ENCODE data around the gene MAP7D1.

The MAP7D1 gene

DNA sequence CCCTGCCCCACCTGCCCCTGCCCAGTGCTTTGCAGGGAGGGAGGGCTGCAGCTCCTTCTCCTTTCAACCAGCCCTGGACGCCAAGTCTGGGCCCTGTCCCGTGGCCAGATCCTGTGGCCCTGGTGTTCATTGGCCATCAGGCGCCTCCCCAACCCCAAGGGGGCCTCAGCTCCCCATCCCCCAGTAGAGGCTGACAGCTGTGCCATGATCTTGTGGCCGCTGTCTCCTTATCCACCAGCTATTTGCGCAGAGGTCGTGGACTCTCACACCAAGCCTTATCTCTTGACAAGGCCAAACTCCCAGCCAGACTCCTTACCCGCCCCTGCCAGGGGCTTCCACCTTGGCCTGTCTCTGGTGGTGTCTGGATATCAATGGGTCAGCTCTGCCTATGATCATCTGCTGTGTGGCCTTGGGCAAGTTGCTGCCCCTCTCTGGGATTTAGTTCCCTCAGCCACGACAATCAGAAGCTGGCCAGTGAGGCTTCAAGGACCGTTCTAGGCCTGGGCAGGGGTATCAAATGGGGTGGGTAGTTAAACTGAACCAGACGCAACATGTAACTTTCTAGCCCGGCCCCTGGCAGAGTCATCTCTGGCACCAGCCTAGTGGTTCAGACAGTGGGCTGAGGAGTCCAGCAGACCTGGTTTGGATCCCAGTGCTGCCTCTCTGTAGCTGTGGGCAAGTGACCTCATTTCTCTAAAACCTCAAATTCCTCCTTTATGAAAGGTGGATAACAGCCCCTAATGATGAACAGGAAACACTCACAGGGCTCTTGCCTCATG lies 27.6 kb upstream of the MAP7D1 start:
- DNase-seq: no peak

GRCh38 chr1:36128905-36129206 lies 27.1 kb upstream of the MAP7D1 start:
- no peak for DNase-seq

- DNase-seq: no peak
Measured at GRCh38 chr1:36132029-36132428, 23.9 kb upstream of the MAP7D1 start.

- no peak for DNase-seq
Measured at GRCh38 chr1:36133484-36133883, 22.5 kb upstream of the MAP7D1 start.

GRCh38 chr1:36134031-36134430 lies 21.9 kb upstream of the MAP7D1 start:
- DNase-seq: no peak

DNA sequence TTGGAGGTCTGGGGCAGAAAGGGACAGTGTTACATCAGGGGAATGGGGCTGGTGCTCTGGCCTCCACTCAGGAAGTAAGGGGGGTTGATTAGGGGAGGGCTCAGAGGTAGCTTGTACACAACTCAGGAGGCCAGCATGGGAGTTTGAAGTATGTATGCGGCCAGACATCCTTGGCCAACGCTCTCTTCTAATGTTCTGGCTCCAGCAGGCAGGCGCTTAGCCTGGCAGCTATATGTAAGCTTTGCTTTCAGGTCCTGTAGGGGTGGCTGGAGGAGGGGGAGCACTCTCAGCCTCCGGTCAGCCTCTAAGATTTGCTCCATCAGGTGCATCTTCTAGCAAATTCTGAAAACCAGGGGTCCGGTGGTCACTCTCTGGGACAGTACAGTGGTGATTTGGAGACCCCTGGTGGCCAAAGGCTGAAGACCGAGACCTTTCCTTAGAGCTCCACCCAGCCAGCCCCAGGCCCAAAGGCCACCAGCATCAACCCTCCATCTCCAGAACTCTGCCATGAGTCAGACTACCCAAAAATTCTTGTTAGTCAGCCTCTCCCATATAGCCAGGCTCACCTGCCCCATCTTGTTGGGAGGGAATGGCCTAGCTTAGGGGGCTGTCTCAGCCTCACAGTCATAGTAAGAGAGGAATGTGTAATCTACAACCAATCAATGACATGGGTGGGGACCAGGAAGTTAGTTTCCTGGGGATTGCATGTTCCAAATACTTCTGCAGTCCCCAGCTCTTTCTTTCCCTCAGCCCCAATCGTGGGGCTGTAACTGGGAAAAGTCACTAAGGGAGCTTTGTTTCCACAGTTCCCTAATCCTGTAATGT lies 21.2 kb upstream of the MAP7D1 start:
- DNase-seq: no peak

- no peak for DNase-seq
Measured at GRCh38 chr1:36135330-36135667, 20.7 kb upstream of the MAP7D1 start.

DNA sequence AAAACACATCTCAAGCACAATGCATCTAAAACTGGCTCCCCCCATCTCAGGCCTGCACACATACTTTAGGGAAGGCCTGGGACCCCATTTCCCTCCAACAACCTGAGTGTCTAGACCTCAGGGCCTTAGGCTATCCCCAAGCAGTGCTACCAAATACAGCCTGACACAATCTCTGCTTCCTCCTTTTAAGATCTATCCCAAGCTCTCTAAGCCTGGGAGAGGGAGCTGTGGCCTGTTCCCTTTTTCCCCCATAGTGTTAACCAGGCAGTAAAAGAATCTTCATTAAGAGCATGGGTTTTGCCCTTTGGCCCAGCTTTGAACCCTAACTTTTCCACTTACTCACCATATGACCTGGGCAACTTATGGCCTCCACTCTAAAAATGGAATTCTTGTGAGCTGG lies 20.2 kb upstream of the MAP7D1 start:
- no peak for DNase-seq

DNA sequence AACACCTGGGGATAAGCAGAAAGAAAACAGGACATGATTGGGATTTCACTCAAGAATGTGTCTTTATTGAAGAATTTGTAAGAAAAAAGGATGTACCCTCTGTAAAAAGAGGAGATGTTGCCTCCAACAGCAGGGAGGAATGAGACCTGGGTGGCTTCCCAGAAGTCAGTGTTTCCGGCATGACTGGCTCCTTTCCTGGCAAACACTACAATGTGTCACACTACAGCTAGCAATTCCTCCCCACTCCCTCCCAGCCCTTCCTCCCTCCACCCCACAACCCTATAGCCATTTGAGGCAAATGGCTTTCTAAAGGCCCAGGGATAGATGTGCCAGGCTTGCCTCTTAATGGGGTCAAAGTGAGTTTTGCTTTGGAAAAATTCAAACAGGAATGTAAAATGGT lies 19.4 kb upstream of the MAP7D1 start:
- DNase-seq: no peak

- no peak for DNase-seq
Measured at GRCh38 chr1:36137226-36137625, 18.7 kb upstream of the MAP7D1 start.

DNA sequence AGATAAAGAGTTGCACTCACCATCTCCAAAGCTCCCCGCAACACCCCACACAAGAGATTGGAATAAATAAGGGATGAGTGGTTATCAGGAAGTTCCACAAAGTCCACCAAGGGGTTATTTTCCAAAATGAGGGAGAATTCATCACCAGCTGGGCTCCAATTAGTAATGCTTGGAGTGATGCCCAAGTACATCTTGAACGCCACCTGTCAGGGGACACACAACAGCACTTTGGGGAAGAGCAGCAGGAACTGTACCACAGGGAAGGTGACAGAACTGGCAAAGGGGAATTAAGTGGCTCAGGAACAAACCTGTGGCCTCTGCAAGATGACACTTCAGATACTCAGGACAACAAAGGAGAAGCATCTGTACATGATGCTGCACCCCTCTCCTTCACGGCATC lies 18.2 kb upstream of the MAP7D1 start:
- DNase-seq: no peak

- DNase-seq: no peak
Measured at GRCh38 chr1:36139521-36139920, 16.4 kb upstream of the MAP7D1 start.

GRCh38 chr1:36142121-36142520 lies 13.8 kb upstream of the MAP7D1 start:
- DNase-seq: no peak

DNA sequence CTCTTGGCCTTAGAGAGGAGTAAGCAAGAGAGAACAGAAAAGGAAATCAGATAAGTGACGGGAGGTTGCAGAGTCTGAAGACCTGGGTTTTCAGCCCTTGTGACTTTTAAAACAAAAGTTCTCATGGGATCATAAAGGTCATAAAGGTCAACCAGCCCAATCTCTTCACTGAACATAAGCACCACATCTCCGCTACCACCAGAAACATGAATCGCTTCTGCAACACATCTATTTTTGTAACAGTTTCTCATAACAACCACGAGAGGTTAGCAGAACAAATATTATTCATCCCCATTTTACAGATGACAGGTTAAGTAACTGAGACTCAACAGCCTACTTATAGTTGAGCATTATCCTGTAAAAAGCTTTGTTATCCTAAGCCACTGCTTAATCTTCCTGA lies 12.5 kb upstream of the MAP7D1 start:
- DNase-seq: no peak

- DNase-seq: no peak
Measured at GRCh38 chr1:36144413-36144812, 11.5 kb upstream of the MAP7D1 start.

DNA sequence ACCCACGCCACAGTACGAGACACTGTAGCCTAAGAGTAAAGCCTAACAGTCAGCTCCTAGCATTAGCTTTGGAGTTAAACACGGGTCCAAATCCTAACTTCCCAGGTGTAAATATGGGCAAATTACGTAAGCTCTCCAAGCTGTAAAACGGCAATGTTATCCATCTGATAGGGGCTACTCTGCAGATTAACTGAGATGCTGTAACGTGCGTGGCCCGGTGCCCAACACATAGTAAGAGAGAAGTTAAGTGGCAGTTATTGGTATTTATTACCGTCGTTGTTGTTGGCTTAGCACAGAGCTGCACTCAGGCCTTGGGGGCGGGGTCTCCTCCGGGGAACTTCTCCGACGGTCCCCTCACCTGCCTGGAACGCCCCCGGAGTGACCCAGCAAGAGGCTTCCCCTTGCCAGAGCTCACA lies 7.1 kb upstream of the MAP7D1 start:
- DNase-seq: no peak

- peak; percentile 99 for DNase-seq
Measured at GRCh38 chr1:36149237-36149972, 6.6 kb upstream of the MAP7D1 start, which contains the start of gene TRAPPC3. Gene TRAPPC3, minus strand, starts transcription at chr1:36149486. Its CDS starts 108 bp downstream, at chr1:36149378.

DNA sequence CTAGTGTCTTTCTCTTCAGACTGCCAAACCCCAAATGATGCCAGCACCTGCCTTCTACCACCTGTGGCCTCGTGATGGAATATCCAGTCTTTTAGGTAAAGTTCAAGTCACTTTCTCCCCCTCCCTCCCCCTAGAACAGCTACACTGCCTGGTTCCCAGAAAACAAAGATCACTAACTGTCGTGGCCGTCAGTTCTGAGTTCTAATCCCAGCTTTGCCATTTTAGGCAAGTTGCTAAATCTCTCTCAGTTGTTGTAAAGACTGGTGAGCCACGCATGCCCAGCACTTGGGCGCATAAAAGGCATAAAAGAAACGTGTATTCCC lies 6.0 kb upstream of the MAP7D1 start:
- no peak for DNase-seq

GRCh38 chr1:36150296-36151133 lies 5.4 kb upstream of the MAP7D1 start:
- DNase-seq: peak; percentile 84

DNA sequence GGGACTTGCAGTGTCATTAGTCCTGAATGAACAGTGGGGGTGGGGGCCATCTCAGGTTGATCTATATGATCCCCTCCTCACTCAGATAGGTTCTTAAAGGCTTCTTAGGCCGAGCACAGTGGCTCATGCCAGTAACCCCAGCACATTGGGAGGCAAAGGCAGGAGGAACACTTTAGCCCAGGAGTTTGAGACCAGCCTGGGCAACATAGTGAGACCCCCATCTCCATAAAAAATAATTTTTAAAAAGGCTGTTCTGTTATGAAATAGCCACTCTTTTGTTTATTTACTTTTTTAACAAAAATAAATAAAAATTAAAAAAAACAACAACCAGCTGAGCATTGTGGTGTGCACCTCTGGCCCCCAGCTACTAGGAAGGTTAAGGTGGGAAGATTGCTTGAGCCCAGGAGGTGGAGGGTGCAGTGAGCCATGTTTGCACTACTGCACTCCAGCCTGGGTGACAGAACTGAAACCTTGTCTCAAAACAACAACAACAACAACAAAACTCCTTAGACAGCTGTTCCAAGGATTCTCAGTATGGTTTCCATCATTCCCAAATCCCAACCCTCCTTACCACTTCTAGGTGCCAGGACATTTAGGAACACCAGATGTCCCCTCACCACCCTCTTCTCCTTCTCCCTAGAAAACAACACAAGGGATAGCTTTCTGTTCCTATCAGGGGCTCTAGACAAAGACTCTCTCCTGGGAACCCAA lies 4.7 kb upstream of the MAP7D1 start:
- DNase-seq: no peak

DNA sequence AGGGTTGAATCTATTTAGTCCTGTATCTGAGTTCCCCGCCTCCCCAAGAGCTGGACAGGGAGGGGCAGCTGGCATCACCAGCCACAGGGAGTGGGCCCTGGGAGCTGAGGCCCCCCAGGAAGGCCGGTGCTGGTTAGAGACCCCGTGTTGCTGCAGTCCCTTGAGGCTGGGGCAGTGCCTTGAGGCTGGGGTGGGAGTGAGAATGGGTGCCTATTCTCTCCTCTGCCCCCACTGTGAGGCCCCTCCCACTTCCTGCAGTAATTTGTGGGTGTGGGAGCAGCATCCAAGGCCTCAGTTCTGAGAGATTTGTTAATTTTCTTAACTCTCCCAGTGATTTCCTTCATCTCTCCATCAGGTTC lies 4.1 kb upstream of the MAP7D1 start:
- DNase-seq: peak; percentile 66

- DNase-seq: no peak
Measured at GRCh38 chr1:36153476-36153875, 2.5 kb upstream of the MAP7D1 start.

DNA sequence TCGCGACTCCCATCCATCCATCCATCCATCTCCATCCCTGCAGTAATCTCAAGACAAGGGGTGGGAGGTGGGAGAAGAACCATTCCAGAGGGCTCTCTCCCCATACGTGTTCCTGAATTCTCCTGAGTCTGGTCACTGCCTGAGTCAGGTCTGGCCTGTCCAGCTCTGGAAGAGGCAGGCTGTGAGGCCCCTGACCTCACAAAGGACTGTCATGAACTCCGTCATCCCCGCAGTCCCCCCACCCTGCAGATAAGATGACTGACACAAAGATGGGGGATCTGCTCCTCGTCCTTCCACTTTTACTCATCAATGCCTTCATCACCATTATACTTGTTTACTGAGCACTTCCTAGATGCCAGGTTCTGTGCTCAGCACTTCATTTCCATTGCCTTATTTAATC lies 1.6 kb upstream of the MAP7D1 start:
- DNase-seq: no peak

Measured in CD4-positive, alpha-beta T cell treated with Interleukin-4 for 4 hours (primary cell).